Stimulated activated CD8-positive, alpha-beta memory T cell treated with anti-CD3 and anti-CD28 coated beads, Interleukin-4, amount 100 ng/mL, for 24 hours (primary cell): Measurements from ENCODE around the gene OR8S1.

Source experiments
- DNase-seq: peaks from one replicate; pipeline ENCODE4 v3.0.0-alpha.2; 2020; ENCODE audit warnings: low read depth

OR8S1 gene

DNA sequence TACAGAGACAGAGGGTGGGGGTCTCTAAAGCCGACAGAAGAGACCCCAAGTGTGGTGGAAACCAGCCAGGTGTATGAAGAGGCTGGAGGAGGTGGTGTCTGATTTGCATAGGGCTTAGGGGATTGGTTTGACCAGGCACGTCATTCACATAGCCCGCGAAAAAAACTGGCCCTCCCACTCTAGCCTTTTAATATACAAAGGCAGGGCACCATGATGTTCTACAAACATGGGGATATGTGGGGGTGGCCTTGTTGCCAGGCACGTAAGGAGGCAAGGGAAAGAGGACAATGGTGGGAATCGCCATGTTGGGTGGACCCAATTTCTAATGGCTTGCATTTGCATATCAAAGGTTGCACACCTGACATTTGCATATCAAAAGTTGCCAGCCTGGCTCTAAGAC, 31.2 kb downstream of the OR8S1 start:
- no peak for DNase-seq

DNA sequence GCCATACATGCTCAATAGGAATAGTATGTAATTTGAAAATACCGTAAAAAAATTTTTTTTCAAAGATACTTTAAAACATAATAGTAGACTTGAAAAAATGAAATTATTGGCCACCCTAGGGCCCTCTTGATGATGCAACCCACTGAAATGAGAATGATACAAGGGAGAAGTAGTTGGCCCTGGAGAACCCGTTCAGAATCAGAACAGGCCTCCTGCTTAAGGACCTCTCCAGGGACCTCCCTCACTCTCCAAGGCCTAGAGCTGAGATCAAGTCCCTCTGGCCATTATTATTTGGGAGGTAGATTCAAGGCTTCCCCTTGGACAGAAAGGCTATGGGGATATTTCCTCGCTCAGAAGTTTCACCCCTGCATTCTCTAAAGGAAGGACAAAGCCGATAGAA, 32.5 kb downstream of the OR8S1 start:
- no peak for DNase-seq

DNA sequence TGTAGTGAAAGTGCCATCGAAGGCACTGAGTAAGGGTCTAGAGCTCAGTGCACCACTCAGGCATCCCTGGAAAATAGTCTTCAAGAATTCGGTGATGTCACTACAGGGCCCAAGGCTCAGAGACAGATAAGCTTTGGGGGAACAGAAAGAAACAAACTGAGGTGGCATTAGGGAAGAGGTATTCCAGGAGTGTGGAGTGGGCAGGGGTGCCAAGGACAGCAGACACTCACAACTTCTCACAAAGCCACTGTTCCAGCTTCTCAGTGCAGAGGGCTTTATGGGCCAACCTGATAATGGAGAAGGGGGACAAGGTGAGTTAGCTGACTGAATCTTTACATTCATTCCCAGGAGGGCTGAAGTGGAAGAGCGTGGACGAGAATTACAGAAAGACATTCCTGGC, 42.3 kb downstream of the OR8S1 start:
- no peak for DNase-seq

DNA sequence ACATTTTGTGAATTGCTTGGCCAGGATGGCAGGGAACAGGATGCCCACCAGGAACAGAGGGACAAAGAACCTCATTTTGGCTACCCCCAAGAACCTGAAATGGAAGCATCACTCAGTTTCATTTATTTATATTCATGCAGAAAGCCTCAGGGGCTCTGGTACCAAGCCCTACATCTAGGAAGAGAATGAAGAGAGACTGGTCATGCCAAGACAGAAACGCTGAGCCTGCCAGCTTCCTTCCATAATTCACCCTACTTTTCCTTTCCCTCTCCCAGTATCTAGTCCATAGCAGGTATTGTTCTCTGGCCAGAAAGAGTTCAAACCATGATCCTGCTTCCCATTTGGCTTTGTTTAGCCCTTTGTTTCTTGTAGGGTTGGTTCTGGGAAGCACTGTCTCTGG, 44.5 kb downstream of the OR8S1 start, which contains the start of gene LALBA:
TSS of gene LALBA (minus strand) at position 101 of the 400 bp plus-strand sequence. CDS start at position 75, 26 bp downstream.
- DNase-seq: no peak

DNA sequence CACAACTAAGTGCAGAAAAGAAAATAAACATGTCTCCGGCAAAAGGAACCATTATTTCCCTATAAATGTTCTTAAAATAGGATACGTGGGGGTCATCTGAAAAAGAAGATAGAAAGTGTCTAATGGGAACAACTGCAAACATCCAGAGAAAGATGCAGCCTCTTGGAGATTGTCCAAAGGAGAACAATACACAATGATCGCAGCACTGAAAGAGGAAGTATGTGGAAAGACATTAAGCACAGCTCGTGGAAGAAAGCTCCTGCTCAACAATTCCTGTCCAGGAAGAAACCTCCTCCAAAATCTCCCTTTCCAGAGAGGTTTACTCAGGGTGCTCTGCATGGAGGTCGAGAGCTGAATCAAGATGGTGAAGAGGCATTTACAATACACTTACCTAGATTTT, 46.9 kb downstream of the OR8S1 start:
- no peak for DNase-seq
